Measurements from ENCODE around the gene SLC35A3. TPM values are rescaled to one million over a fixed set of nuclear protein-coding genes. Genes with fewer than 3 reads are reported as not detected.
"Not testable (repeated sequence)": the region's sequence is repeated elsewhere in the genome, so short reads cannot be mapped to it uniquely, and the experiment has no call there.

Gene SLC35A3
- total RNA-seq, 1 donor from 2014 or later, result 9.8 TPM

GRCh38 chr1:99969260-99969728 lies 502 bp upstream of the SLC35A3 start:
- intact Hi-C loops (cut with DNase I), result loop anchor here (2.0 to 5.0 kb wide), 2 partner anchors 68 to 164 kb away; partner anchors contain the start of genes SASS6 and TRMT13
- DNase-seq (ENCODE audit: low spot score), result no peak

DNA sequence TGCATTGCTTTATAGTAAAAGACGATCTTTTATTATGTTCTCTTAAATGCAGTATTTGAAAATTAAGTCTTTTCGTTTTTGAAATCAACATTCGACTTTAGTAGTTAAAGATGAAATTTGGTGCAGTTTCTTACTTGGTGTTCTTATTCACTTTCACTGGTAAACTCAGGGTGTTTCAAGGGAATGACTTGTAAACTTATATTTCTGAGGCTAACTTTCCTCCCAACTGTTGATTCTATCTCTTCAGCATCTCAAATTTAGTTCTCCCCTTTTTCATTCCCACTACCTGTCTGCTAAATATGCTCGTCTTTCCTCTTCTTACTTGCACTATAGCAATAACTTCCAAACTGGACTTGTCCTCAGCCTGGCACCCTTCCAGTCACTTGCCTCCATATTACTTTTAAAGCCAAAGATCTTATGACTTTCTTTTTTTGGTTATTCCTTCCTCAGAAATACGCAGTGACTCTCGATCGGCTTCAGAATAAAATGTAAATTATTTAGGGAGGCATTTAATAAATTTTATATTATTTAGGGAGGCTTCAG lies 988 bp downstream of the SLC35A3 start:
- no peak for DNase-seq (ENCODE audit: low spot score)
- intact Hi-C loops (cut with DNase I), result no loop called here

DNA sequence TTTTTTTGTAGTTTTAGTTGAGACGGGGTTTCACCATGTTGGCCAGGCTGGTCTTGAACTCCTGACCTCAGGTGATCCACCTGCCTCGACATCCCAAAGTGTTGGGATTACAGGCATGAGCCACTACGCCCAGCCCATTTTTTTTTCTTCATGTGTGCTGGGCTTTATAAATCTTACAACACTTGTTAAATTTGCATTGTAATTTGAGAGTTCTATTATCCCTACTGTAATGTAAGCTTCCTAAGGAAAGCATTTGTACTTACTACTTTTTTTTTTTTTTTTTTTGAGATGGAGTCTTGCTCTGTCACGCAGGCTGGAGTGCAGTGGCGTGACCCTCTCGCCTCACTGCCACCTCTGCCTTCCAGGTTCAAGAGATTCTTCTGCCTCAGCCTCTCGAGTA lies 2.3 kb downstream of the SLC35A3 start:
- intact Hi-C loops (cut with DNase I); DNase-seq (ENCODE audit: low spot score): not testable (repeated sequence)

DNA sequence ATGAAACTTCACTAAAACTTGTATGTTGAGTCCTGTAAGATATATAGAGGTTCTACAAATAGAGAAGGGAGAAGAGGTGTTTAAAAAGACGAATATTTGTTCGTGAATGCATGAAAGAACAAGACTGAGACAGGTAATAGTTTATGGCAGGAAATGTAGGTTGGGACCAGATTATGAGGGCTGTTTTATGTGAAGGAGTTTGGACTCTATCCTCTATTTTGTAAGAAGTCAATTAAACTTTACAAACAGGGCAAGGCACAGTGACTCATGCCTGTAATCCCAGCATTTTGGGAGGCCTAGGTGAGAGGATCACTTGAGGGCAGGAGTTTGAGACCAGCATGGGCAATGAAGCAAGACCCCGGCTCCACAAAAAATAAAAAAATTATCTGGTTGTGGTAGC lies 5.7 kb downstream of the SLC35A3 start:
- DNase-seq (ENCODE audit: low spot score), result no peak
- intact Hi-C loops (cut with DNase I), result no loop called here

GRCh38 chr1:99977326-99977725 lies 7.5 kb downstream of the SLC35A3 start:
- intact Hi-C loops (cut with DNase I), result not testable (repeated sequence)

GRCh38 chr1:99978218-99978617 lies 8.4 kb downstream of the SLC35A3 start:
- intact Hi-C loops (cut with DNase I), result no loop called here
- no peak for DNase-seq (ENCODE audit: low spot score)

More at GRCh38 chr1:99977326-99977725, 7.5 kb downstream of the SLC35A3 start:
- not testable (repeated sequence) for DNase-seq (ENCODE audit: low spot score)

DNA sequence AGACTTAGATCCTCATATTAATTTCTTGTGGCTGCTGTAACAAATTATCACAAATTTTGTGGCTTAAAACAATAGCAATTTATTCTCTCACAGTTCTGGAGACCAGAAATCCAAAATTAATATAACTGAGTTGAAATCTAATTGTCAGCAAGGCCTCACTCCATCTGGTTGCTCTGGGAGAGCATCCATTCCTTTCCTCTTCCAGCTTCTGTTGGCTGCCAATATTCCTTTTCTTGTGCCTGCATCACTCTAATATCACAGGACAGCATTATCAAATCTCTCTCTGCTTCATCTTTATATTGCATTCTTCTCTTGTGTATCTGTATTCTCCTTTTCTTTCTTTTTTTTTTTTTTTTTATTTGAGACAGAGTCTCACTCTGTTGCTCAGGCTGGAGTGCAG lies 9.3 kb downstream of the SLC35A3 start:
- intact Hi-C loops (cut with DNase I), result no loop called here
- no peak for DNase-seq (ENCODE audit: low spot score)

- intact Hi-C loops (cut with DNase I), result no loop called here
- DNase-seq (ENCODE audit: low spot score), result no peak
Observed at GRCh38 chr1:99980928-99981327, 11.1 kb downstream of the SLC35A3 start.

- no peak for DNase-seq (ENCODE audit: low spot score)
- intact Hi-C loops (cut with DNase I), result no loop called here
Observed at GRCh38 chr1:99986656-99987225, 16.9 kb downstream of the SLC35A3 start.

DNA sequence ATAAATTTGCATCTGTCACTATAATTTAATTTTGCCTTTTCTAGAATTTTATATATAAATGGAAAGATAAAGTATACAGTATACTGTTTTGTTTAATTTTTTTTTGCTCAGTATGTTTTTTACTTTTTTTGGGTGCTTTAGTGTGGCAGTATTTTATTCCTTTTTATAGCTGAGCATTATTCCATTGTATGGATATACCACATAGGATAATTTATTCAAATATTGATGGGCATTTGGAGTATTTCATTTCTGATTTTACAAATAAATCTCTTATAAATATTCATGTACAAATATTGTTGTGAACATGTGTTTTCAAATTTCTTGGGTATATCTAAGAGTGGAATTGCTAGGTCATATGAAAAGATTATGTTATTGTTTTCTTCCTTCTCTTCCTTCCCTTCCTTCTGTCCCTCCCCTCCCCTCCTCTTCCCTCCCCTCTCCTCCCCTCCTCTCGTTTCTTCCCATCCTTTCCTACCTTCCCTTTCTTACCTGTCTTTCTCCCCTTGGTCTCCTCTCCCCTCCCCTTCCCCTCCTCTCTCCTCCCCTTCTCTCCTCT lies 18.5 kb downstream of the SLC35A3 start:
- no peak for DNase-seq (ENCODE audit: low spot score)
- intact Hi-C loops (cut with DNase I), result no loop called here

DNA sequence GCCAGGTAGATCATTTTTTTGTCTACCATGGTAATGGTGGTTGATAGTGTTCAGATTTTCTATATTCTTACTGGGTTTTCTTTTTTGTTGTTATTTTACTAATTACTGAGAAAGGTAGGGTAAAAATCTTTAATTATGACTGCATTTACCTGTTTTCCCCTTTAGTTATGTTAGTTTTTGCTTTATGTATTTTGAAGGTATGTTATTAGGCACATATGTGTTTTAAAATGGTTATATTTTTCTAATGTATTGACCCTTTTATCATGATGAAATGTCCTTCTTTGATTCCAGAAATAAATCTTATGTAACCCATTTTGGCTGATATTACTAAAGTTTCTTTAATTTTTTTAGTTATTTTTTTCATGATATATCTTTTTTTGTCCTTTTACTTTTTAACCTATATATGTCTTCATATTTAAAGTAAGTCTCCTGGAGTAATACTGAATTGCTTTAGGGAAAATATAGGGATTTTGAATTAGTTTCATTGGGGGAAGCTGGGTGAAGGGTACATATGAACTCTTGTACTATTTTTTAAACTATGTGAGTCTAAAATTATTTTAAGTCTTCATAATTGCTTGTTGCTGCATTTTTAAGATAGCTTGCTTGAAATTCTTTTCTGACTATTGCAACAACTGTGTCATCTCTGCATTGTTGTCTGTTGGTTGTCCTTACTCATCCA lies 22.4 kb downstream of the SLC35A3 start:
- DNase-seq (ENCODE audit: low spot score), result no peak
- intact Hi-C loops (cut with DNase I), result no loop called here

GRCh38 chr1:99992760-99993467 lies 23.1 kb downstream of the SLC35A3 start:
- intact Hi-C loops (cut with DNase I), result no loop called here

GRCh38 chr1:99993468-99993845 lies 23.7 kb downstream of the SLC35A3 start:
- intact Hi-C loops (cut with DNase I), result no loop called here
- no peak for DNase-seq (ENCODE audit: low spot score)

More at GRCh38 chr1:99992760-99993467, 23.1 kb downstream of the SLC35A3 start:
- DNase-seq (ENCODE audit: low spot score), result no peak

DNA sequence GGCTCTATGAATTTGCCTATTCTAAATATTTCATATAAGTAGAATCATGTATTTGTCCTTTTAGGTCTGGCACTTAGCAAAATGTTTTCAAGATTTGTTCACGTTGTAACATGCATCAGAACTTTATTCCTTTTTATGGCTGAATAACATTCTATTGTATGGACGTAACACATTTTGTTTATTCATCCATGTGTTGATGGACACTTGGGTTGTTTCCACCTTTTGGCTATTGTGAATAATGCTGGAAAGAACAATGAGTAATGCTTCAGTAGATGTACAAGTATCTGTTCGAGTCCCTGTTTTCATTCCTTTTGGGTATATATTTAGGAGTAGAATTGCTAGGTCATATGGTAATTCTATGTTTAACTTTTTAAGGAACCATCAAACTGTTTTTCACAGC lies 24.7 kb downstream of the SLC35A3 start:
- no peak for DNase-seq (ENCODE audit: low spot score)
- intact Hi-C loops (cut with DNase I), result no loop called here

GRCh38 chr1:99996951-99997350 lies 27.2 kb downstream of the SLC35A3 start:
- intact Hi-C loops (cut with DNase I), result no loop called here
- no peak for DNase-seq (ENCODE audit: low spot score)

- intact Hi-C loops (cut with DNase I), result no loop called here
- DNase-seq (ENCODE audit: low spot score), result no peak
Observed at GRCh38 chr1:100001462-100001861, 31.7 kb downstream of the SLC35A3 start.

GRCh38 chr1:100005424-100005823 lies 35.6 kb downstream of the SLC35A3 start:
- intact Hi-C loops (cut with DNase I), result no loop called here
- no peak for DNase-seq (ENCODE audit: low spot score)

GRCh38 chr1:100006688-100007087 lies 36.9 kb downstream of the SLC35A3 start:
- no peak for DNase-seq (ENCODE audit: low spot score)
- intact Hi-C loops (cut with DNase I), result no loop called here

DNA sequence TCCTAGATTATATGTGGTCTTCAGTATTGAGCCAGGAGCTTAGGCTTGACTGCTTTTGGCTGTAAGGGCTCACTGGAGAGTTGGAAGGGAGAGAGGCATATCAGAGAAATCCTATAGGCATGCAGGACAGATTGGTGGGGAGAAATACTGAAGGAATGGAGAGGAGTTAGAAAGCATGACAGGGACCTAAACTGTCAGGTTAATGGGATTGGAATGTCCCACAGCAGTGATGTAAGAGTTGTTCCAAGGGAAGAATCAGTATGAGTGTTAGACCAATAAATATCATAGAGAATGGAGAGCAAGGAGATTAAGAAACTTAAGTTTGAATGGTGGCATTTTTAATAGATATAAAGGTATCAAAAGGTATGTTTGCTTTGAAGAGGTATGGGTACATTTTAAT lies 39.7 kb downstream of the SLC35A3 start:
- no peak for DNase-seq (ENCODE audit: low spot score)
- intact Hi-C loops (cut with DNase I), result no loop called here

GRCh38 chr1:100010804-100011203 lies 41.0 kb downstream of the SLC35A3 start:
- no peak for DNase-seq (ENCODE audit: low spot score)
- intact Hi-C loops (cut with DNase I), result no loop called here
